GM21717 (cell line): ENCODE measurements around the gene SSNA1.

ENCODE experiments used
- ATAC-seq: cut with Tn5 transposase; IDR thresholded peaks from one replicate; pipeline ENCODE4 v1.9.1; 2021; ENCODE audit warnings: mild to moderate bottlenecking, moderate library complexity; ENCODE audit not compliant: unreplicated experiment

The SSNA1 gene

GRCh38 chr9:137167277-137167746 is 21.2 kb upstream of the SSNA1 start:
- ATAC-seq = no peak

DNA sequence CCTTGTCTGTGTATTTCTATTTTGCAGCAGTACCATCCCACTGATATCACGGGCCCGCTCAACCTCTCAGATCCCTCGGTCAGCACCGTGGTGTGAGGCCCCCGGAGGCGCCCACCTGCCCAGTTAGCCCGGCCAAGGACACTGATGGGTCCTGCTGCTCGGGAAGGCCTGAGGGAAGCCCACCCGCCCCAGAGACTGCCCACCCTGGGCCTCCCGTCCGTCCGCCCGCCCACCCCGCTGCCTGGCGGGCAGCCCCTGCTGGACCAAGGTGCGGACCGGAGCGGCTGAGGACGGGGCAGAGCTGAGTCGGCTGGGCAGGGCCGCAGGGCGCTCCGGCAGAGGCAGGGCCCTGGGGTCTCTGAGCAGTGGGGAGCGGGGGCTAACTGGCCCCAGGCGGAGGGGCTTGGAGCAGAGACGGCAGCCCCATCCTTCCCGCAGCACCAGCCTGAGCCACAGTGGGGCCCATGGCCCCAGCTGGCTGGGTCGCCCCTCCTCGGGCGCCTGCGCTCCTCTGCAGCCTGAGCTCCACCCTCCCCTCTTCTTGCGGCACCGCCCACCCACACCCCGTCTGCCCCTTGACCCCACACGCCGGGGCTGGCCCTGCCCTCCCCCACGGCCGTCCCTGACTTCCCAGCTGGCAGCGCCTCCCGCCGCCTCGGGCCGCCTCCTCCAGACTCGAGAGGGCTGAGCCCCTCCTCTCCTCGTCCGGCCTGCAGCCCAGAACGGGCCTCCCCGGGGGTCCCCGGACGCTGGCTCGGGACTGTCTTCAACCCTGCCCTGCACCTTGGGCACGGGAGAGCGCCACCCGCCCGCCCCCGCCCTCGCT is 20.5 kb upstream of the SSNA1 start:
- ATAC-seq = no peak

DNA sequence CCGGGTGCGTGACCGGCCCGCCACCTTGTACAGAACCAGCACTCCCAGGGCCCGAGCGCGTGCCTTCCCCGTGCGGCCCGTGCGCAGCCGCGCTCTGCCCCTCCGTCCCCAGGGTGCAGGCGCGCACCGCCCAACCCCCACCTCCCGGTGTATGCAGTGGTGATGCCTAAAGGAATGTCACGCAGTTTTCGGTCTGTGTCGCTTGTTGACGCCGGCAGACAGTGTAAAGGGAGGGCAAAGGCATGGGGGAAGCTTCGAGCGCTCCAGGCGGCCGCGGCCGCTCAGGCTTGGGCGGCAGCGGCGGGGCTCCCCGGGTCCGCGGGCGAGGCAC is 19.9 kb upstream of the SSNA1 start:
- ATAC-seq = no peak

GRCh38 chr9:137168904-137169856 is 19.3 kb upstream of the SSNA1 start:
- no peak for ATAC-seq

DNA sequence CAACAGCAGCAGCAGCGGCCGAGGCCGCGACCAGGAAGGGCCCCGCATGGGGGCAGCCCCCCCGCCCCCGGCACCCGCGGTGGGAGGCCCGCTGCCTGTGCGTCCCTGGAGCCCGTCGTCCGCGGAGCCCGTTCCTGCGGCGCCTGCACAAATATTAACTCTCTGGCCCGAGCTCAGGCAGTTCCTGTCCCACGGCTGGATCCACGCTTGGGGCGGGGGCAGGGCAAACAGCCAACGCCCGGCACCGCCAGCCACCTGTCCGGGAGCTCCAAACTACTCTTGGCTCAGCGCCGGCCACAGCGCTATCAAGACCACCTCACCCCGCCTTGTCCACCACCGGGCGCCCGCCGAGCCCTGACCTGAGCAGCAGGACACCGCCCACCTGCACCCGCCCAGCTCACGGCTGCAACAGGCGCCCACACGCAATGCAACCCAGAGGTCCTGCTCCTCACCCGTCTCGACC is 18.5 kb upstream of the SSNA1 start, which contains the start of gene LRRC26:
Gene LRRC26, minus strand, starts transcription at position 156 of the 463 bp plus-strand sequence. Its CDS starts 108 bp downstream, at position 48.
- no peak for ATAC-seq

- ATAC-seq = no peak
These were observed 17.9 kb upstream of the SSNA1 start for GRCh38 chr9:137170486-137171148.

- ATAC-seq = no peak
These were observed 17.2 kb upstream of the SSNA1 start for GRCh38 chr9:137171149-137171900.

GRCh38 chr9:137172901-137173795 is 15.3 kb upstream of the SSNA1 start:
- ATAC-seq = no peak

DNA sequence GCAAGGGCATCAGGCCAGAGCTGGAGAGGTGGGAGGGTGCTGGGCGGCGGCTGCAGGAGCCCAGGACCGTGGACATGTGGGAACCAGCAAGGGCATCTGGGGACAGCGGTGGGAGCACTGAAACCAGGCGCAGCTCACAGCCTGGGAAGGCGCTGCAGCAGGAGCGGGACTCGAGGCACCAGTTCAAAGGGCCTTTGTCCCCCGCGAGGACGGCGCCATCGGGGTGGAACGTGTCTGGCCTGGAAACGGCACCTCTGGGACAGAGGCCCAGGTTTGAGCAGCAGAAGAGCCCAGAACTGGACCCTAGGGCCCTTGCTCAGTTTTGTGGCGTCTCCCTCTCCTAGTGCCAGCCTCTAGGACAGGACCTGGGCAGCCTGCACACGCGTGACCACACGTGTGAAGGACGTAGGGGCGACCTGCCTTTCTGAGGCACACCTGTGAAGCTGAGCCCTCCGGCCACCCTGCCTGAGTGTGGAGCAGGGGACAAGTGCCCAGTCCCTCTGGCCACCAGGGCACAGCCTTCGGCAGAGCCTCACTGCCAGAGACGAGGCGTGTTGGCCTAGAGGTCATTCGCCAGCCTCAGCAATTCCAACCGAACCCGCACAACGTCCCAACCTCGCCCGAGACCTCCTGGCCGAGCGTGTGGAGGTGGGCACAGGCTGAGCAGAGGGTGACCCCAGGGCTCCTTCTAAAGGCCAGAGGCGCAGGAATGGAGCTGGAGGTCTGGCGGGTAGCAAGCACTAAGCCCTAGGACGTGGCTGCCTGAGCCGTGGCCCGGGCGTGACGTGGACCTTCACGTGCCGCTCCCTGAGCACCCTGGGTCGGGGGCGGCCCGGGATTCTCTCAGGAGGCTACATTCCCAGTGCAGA is 14.4 kb upstream of the SSNA1 start:
- ATAC-seq = no peak

- no peak for ATAC-seq
These were observed 13.7 kb upstream of the SSNA1 start for GRCh38 chr9:137174722-137175293.

DNA sequence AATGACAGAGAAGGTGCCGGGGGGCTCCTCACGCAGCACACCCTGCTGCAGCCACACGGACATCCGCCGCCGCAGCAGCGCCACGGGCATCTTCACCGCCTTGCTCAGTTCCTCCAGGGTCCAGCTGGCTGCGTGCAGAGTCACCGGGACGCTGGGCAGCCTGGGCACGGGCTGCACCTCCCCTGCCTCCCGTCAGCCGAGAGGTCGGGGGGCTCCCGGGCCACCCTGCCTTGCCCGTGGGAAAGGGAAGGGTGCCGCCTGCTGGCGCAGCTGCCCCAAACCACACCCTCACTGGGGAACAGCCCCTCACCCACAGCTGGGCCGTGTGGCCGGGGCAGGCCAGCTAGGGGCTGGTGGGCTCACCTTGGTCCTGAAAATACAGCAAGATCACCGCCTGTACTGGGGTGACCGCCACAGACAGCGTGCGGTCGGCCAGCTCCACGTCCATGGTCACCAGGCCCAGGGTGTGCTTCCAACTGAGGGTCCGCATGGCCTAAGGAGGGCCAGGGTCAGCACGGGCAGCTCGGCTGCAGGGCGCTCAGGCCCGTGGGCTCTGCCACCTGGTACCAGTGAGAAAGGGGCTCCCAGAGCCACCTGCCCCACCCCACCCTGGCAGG is 13.0 kb upstream of the SSNA1 start:
- no peak for ATAC-seq

GRCh38 chr9:137176302-137177182 is 11.9 kb upstream of the SSNA1 start:
- no peak for ATAC-seq

- ATAC-seq = no peak
These were observed 10.1 kb upstream of the SSNA1 start for GRCh38 chr9:137178201-137178938.

GRCh38 chr9:137178939-137179630 is 9.4 kb upstream of the SSNA1 start:
- ATAC-seq = no peak

- ATAC-seq = no peak
These were observed 8.7 kb upstream of the SSNA1 start for GRCh38 chr9:137179761-137180160.
